SU-DHL-6 (cell line): ENCODE measurements around the gene POLR3B.

Experiments
- H2AFZ ChIP-seq: fragments of 200-600 bp; sonication (generic); 2 replicates; pipeline ENCODE4 v1.6.1; 2014; ENCODE audit warnings: low read depth, mild to moderate bottlenecking, moderate library complexity, mixed read lengths, antibody characterized with exemption, low read length; ENCODE audit not compliant: severe bottlenecking
- H3F3A ChIP-seq: fragments of 200-600 bp; shearing (Covaris generic); 2 replicates; pipeline ENCODE4 v1.6.0; 2016; ENCODE audit warnings: antibody characterized with exemption, mild to moderate bottlenecking; ENCODE audit not compliant: insufficient read depth
- H3K27ac ChIP-seq: fragments of 200-600 bp; sonication (generic); 2 replicates; pipeline ENCODE4 v1.5.1; 2016; ENCODE audit warnings: low read depth, mild to moderate bottlenecking, low read length, moderate library complexity, mixed read lengths
- H3K27me3 ChIP-seq: fragments of 200-600 bp; sonication (generic), shearing (Covaris generic); 2 replicates; pipeline ENCODE4 v1.6.0; 2014; ENCODE audit warnings: mild to moderate bottlenecking, low read length
- H3K36me3 ChIP-seq: fragments of 200-600 bp; sonication (generic); 2 replicates; pipeline ENCODE4 v1.6.1; 2014; ENCODE audit warnings: mild to moderate bottlenecking, low read length, mixed read lengths
- H3K4me2 ChIP-seq: fragments of 300-600, 200-600 bp; shearing (Covaris generic), sonication (generic); 2 replicates; pipeline ENCODE4 v1.6.0; 2014; ENCODE audit warnings: low read length, low read depth, mild to moderate bottlenecking; ENCODE audit not compliant: poor library complexity, severe bottlenecking
- H3K4me3 ChIP-seq: fragments of 200-600 bp; sonication (generic); 2 replicates; pipeline ENCODE4 v1.5.1; 2014; ENCODE audit warnings: antibody characterized with exemption, low read length, mild to moderate bottlenecking, mixed read lengths; ENCODE audit not compliant: insufficient read depth, poor library complexity, severe bottlenecking
- H3K79me2 ChIP-seq: fragments of 200-600 bp; sonication (generic); 2 replicates; pipeline ENCODE4 v1.6.1; 2014; ENCODE audit warnings: mild to moderate bottlenecking, low read length, moderate library complexity; ENCODE audit not compliant: insufficient read depth
- H3K9ac ChIP-seq: fragments of 200-600 bp; sonication (generic); 2 replicates; pipeline ENCODE4 v1.7.0; 2014; ENCODE audit warnings: mild to moderate bottlenecking, low read length
- H3K9me2 ChIP-seq: fragments of 200-600 bp; sonication (generic); replicated peaks from 2 replicates; pipeline ENCODE4 v1.6.1; 2014; ENCODE audit warnings: low read length; ENCODE audit not compliant: insufficient read depth
- H3K9me3 ChIP-seq: fragments of 200-600 bp; sonication (generic); 2 replicates; pipeline ENCODE4 v1.6.1; 2014; ENCODE audit warnings: low read length, mixed read lengths; ENCODE audit not compliant: insufficient read depth
- H4K20me1 ChIP-seq: fragments of 200-600 bp; sonication (generic); 2 replicates; pipeline ENCODE4 v1.6.1; 2014; ENCODE audit warnings: low read depth, mild to moderate bottlenecking, antibody characterized with exemption, low read length, moderate library complexity, mixed read lengths
- CTCF ChIP-seq: fragments of 200-600 bp; sonication (generic); IDR thresholded peaks from one replicate; pipeline ENCODE4 v1.5.1; 2017; ENCODE audit warnings: antibody characterized with exemption, mild to moderate bottlenecking, low read length, moderate library complexity; ENCODE audit not compliant: insufficient read depth, poor library complexity, severe bottlenecking
- EZH2phosphoT487 ChIP-seq: fragments of 200-600 bp; sonication (generic), shearing (Covaris generic); conservative IDR thresholded peaks from 2 replicates; pipeline ENCODE4 v1.6.1; 2018; ENCODE audit warnings: mild to moderate bottlenecking, antibody characterized with exemption, low read length, moderate library complexity, mixed read lengths

POLR3B gene

GRCh38 chr12:106357549-106358395 is at the start of gene POLR3B:
Gene POLR3B, plus strand, starts transcription at chr12:106357748. Its CDS starts 132 bp downstream, at chr12:106357880.
- peak; percentile 79 for TF ChIP-seq CTCF
- no peak for TF ChIP-seq EZH2phosphoT487
- Histone ChIP-seq H3K4me3 (peak within 1 kb of the TSS; percentile 92), H3K27me3 (no peaks in the 10 kb centered on the region), H3K27ac (peak within 1 kb of the TSS; percentile 64), H3K9ac (peak within 1 kb of the TSS; percentile 76), H3K9me2 (no peaks in the 10 kb centered on the region), H3K4me2 (peak within 1 kb of the TSS; percentile 91), H4K20me1 (no peaks in the 10 kb centered on the region), H3K9me3 (no peaks in the 10 kb centered on the region), H3K36me3 (no peaks in the 10 kb centered on the region), H2AFZ (peak within 1 kb of the TSS; percentile 64), H3K79me2 (peaks cover 46% of the 10 kb centered on the region), H3F3A (no peaks in the 10 kb centered on the region)

GRCh38 chr12:106308121-106308520 is 49.4 kb upstream of the POLR3B start:
- H2AFZ ChIP-seq: no peak overlapping the region
- H3K4me2 ChIP-seq: no peak overlapping the region
- H3K4me3 ChIP-seq: no peak overlapping the region
- H3K9ac ChIP-seq: no peak overlapping the region
- no peaks in the 10 kb centered on the region for H3K27me3 ChIP-seq
- TF ChIP-seq CTCF: no peak
- no peak for TF ChIP-seq EZH2phosphoT487
- H3K9me2 ChIP-seq: no peaks in the 10 kb centered on the region
- no peak overlapping the region for H3K27ac ChIP-seq
- no peaks in the 10 kb centered on the region for H3K9me3 ChIP-seq
- no peaks in the 10 kb centered on the region for H3K36me3 ChIP-seq
- H3K79me2 ChIP-seq: no peaks in the 10 kb centered on the region
- no peaks in the 10 kb centered on the region for H4K20me1 ChIP-seq
- H3F3A ChIP-seq: no peaks in the 10 kb centered on the region

GRCh38 chr12:106308611-106309010 is 48.9 kb upstream of the POLR3B start:
- Histone ChIP-seq H3K79me2 (no peaks in the 10 kb centered on the region), H3K9ac (no peak overlapping the region), H3K36me3 (no peaks in the 10 kb centered on the region), H3F3A (no peaks in the 10 kb centered on the region), H3K27ac (no peak overlapping the region), H3K4me2 (no peak overlapping the region), H3K9me2 (no peaks in the 10 kb centered on the region), H3K4me3 (no peak overlapping the region), H3K27me3 (no peaks in the 10 kb centered on the region), H2AFZ (no peak overlapping the region), H4K20me1 (no peaks in the 10 kb centered on the region), H3K9me3 (no peaks in the 10 kb centered on the region)
- no peak for TF ChIP-seq CTCF
- no peak for TF ChIP-seq EZH2phosphoT487
